ENCODE results near the gene UPK3B.
"Not testable (repeated sequence)": the region's sequence is repeated elsewhere in the genome, so short reads cannot be mapped to it uniquely, and the experiment has no call there.

Gene UPK3B

DNA sequence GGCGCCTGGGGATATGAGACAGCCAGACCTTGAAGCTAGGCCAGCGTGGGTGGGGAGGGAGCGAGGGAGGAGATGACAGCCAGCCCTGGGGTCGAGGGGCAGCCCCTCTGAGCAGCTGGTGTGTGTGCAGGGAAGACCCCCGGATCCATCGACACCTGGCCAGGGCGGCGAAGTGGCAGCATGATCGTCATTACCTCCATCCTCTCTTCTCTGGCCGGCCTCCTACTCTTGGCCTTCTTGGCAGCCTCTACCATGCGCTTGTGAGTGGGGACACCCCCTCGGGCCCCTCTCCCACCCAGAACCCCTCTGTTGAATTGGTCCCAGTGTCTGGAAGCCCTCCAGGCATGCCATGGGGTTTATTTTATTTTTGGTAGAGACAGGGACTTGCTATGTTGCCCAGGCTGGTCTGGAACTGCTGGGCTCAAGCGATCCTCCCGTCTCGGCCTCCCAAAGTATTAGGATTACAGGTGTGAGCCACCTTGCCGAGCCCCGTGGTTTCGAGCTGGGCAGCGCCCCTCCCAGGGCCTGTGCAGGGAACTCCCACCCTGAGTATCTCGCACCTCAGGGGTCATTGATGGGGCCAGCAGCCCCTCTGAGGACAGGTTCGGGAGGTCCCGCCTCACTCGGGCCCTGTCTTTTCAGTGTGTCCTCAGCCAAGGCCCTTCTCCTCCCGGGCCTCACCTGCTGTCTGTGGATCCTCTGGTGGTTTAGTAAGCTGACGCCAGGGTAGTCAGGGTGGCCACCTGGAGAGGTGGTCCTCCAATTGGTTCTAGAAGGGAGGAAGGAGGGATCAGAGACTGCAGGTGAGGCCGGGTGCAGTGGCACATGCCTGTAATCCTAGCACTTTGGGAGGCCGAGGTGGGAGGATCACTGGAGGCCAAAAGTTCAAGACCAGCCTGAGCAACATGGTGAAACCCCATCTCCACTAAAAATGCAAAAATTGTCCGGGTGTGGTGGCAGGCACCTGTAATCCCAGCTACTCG lies 3.8 kb downstream of the UPK3B start:
- no peak for DNase-seq

DNA sequence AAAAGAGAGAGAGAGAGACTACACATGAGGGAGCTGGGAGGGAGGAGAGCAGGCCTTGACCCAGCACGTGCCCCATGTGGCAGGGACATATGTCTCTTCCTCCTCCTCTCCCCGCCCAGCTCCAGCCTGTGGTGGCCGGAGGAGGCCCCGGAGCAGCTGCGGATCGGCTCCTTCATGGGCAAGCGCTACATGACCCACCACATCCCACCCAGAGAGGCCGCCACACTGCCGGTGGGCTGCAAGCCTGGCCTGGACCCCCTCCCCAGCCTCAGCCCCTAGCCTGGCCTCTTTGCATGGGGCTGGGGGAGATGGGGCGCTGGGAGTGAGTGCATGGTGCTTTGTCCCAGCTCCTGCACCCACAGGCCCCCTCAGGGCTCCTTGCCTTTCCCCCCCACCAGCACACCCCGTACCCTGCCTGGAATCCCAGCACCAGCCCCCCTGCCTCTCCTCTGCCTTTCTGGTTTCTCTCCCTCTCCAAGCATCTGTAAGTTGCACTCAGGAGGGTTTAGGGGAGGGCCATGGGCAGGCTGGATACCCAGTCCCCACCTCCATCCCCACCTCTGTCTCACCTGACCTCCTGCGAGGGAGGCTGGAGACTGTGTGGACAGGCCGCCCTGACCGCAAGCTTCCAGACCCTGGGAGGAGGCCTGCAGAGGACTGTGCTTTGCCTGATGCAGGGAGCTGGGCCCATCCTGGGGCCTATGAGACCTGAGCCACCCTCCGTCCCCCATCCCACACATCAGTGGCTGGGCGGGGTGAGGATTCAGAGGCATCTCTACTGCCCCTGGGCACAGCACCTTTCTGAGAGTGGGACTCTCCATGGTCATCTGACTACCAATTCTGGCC lies 4.8 kb downstream of the UPK3B start:
- DNase-seq, result no peak

DNA sequence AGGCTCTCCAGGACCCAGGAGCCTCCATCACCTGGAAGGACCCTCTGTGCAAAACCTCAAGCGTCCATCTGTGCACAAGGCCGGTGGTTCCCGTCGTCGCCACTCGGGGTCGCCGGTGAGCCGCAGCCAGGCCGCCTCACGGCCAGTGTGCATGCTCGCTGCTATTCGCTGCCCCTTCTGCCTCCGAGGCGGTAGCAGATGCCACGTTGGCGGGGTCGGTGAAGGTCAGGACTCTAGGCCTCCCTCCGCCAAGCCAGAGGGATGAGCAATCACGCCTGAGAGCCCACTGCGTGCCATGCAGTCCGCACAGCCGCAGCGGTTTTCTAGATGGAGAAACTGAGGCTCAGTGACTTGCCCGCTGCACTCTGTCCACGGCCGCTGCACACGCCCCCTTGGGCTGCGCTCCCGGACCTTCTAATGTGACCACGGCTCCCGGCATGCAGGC lies 5.7 kb downstream of the UPK3B start:
- DNase-seq, result no peak

DNA sequence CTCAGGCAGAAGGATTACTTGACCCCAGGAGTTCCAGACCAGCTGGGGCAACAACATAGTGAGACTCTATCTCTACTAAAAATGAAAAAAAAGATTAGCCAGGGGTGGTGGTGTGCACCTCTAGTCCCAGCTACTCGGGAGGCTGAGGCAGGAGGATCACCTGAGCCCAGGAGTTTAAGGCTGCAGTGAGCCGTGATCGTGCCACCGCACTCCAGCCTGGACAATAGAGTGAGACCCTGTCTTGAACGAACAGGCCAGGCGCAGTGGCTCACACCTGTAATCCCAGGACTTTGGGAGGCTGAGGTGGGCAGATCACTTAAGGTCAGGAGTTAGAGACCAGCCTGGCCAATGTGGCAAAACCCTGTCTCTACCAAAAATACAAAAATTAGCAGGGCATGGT lies 6.6 kb downstream of the UPK3B start:
- not testable (repeated sequence) for DNase-seq

DNA sequence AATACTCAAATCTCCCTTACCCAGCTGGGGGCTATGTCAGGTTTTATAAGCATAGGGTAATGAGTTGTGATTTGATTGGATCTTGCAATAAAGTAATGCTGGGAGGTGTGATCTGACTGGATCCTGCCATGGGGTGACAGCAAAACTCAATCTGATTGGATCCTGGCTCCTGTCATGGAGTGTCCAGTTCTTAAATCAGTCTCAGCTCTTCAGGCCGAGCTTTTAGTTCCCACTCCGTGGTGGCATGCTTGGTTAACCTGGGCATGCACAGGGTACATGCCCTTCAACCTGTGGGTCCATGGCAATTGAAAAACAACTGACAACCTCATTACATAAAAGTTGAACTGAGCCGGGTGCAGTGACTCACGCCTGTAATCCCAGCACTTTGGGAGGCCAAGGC lies 15.8 kb downstream of the UPK3B start:
- not testable (repeated sequence) for DNase-seq

DNA sequence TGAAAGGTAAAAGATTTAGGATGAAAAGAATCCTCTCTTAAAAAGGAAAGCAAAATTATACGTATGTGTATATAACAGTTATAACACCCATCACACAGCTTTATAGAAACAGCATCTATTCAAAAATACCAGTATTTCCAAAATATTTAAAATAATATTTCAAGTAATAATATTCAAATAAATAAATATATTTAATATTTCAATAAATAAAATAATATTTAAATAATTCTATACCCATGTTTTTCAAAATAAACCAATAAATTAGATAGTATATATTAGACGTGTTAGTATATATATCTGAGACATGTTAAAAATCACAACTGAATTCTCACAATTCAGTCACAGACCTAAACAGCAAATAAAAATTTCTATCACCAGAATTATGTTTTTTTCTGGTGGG lies 21.3 kb downstream of the UPK3B start:
- not testable (repeated sequence) for DNase-seq

DNA sequence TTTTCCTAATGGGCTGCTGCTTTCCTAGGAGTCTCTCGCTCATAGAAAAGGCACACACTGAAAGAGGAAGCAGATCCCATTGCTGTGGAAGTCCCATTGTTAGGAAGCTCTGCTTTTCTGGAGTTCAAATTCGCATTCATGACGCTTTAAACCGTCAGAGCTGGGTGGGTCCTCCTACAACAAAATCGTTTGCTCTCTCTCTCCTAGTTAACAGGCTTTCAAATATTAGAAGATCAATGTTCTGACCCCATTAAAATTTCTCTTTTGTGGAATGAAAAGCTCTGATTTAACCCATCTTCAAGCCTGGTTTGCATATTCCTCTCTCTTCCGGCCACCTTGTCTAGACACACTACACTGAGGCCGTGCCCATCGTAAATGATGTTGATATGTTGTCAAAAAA lies 32.8 kb downstream of the UPK3B start, which contains the start of gene SPDYE16:
SPDYE16 (minus strand) TSS at position 101 of the 400 bp plus-strand sequence. CDS start 1,838 bp downstream, outside the sequence.
- DNase-seq, result not testable (repeated sequence)

DNA sequence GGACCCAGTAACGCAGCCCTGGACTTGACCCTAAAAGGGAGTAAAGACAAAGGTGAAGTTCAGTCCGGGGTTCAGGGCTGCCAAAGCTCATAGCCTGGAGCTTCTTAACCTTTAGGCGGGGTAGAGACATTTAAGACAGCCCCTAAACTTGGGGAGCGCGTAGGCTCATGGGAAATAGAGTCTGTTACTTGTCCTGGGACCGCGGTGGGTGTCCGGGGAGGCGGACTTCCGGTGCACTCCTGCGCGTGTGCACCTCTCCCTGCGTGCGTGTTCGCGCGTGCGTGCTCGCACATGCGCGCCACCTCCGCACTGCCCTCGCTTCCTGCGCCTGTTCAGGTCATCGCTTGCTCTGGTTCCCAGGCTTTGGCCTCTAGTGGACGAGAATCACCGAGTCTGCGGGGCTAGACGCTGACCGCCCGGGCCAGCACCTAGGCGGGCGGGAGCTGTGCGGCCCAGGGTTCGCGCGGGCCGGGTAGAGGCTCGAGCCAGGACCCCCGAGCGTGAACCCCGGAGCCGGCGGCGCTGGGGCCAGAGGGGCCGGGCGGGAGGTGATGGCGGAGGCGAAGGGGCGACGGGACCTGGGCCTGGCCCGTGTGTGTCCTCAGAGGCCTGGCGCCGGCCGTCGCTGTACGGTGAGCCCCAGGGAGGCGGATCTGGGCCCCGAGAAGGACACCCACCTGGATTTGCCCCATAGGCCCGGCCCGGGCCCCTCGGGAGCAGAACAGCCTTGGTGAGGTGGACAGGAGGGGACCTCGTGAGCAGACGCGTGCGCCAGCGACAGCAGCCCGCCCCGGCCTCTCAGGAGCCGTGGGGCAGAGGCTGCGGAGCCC lies 38.9 kb downstream of the UPK3B start:
- DNase-seq, result peak; percentile 91

DNA sequence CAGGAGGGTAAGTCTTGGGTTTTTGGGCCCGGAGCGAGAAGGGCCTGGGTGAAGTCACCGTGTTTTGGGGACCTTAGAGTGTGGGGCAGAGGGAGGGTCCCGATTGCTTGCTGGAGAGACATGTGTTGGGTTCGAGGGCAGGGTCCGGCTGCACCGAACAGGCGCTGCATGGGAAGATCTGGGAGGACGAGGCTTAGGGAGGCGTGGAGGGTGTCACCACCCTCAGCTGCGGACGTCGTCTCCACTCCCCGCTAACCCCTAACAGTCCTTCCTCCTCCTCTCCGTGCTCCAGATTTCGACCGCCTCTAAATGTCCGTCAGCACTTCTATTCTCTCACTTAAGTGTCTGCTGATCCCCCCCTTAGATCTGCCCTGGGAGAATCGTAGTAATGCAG lies 39.5 kb downstream of the UPK3B start:
- DNase-seq, result not testable (repeated sequence)

DNA sequence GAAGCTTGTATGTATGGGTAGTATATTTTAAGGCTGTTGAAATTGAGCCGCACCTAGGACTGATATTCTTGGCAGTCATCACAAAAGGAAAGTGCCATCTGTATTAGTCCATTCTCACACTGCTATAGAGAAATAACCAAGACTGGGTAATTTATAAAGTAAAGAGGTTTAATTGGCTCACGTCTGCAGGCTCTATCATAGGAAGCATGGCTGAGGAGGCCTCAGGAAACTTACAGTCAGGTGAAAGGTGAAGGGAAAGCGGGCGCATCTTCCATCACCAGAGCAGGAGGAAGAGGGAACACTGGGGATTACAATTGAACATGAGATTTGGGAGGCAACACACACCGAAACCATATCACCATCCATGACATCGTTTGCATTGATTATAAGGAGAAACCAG lies 41.6 kb downstream of the UPK3B start:
- DNase-seq, result not testable (repeated sequence)

DNA sequence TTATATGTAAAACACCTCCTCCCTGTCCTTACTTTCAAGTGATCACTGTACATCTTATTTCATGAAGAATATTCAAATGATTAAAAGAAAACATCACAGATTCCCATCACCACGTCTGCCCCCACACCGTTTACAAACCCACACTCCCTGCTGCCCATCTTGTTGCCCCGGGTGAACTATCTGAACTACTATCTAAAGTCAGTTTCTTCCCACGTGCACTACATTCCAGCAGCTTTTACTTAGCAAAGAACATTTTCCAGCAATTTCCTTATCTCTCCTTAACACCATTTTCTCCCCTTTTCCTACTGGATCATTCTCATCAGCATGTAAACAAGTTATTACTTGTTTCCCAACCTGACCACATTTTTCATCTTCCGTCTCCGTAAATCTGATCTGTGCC lies 49.3 kb downstream of the UPK3B start:
- DNase-seq, result not testable (repeated sequence)

DNA sequence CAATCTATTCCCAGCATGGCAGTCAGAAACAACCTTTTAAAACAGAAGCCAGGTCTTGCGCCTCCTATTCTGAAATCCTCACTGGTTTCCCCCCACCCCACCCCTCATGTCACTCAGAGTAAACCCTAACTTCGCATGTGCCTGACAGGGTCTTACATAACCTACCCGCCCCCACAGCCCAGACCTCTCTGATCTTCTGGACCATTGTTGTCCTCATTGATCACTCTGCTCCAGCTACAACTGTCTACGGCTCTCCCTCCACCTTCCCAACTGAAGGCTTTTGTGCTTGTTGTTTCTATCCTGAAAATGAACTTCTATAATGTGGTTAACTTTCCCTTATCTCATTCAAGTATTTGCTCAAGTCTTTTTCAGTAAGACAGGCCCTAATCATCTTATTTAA lies 49.8 kb downstream of the UPK3B start:
- not testable (repeated sequence) for DNase-seq

DNA sequence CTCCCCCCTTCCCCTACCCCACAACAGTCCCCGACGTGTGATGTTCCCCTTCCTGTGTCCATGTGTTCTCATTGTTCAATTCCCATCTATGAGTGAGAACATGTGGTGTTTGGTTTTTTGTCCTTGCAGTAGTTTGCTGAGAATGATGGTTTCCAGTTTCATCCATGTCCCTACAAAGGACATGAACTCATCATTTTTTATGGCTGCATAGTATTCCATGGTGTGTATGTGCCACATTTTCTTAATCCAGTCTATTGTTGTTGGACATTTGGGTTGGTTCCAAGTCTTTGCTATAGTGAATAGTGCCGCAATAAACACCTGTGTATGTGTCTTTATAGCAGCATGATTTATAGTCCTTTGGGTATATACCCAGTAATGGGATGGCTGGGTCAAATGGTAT lies 51.0 kb downstream of the UPK3B start:
- DNase-seq, result not testable (repeated sequence)

DNA sequence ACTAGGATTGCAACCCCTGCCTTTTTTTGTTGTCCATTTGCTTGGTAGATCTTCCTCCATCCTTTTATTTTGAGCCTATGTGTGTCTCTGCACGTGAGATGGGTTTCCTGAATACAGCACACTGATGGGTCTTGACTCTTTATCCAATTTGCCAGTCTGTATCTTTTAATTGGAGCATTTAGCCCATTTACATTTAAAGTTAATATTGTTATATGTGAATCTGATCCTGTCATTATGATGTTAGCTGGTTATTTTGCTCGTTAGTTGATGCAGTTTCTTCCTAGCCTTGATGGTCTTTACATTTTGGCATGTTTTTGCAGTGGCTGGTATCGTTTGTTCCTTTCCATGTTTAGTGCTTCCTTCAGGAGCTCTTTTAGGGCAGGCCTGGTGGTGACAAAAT lies 54.6 kb downstream of the UPK3B start:
- not testable (repeated sequence) for DNase-seq

Measured in NK-92 treated with Interleukin-12 subunit alpha and Interleukin-12 subunit beta, amount 100 ng/mL, for 24 hours (cell line).